Activated B cell treated with CpG ODN at 0.5 μM for 24 hours (primary cell): Measurements from ENCODE around the gene TTC34. TPM values are rescaled to one million over a fixed set of nuclear protein-coding genes. Genes with fewer than 3 reads are reported as not detected.

ENCODE experiments used
- ATAC-seq: fragments of 200-7000 bp; cut with Tn5 transposase; one replicate; pipeline ENCODE4 v1.10.0; 2021; ENCODE audit warnings: low read depth, mild to moderate bottlenecking, moderate library complexity
- CTCF ChIA-PET: fragments of 350-600 bp; sonication (Branson Sonifier 250); formaldehyde crosslinking; loops from one replicate; lab custom pipeline; 2021; ENCODE audit warnings: antibody characterized with exemption; lab: Charles Lee
- POLR2A ChIA-PET: fragments of 350-600 bp; sonication (Branson Sonifier 250); formaldehyde crosslinking; loops from one replicate; lab custom pipeline; 2021; ENCODE audit warnings: antibody characterized with exemption; lab: Charles Lee
- DNase-seq: peaks from one replicate; pipeline ENCODE4 v3.0.0; 2022
- H3K27ac Mint-ChIP-seq: one replicate; pipeline ENCODE4 v1.8.0; 2020; ENCODE audit warnings: mixed read lengths
- H3K27me3 Mint-ChIP-seq: one replicate; pipeline ENCODE4 v1.8.0; 2021; ENCODE audit warnings: mixed read lengths
- H3K36me3 Mint-ChIP-seq: one replicate; pipeline ENCODE4 v1.8.0; 2021; ENCODE audit warnings: low read depth, mixed read lengths
- H3K4me1 Mint-ChIP-seq: one replicate; pipeline ENCODE4 v1.8.0; 2021; ENCODE audit warnings: mixed read lengths
- H3K4me3 Mint-ChIP-seq: one replicate; pipeline ENCODE4 v1.8.0; 2020; ENCODE audit warnings: mild to moderate bottlenecking, mixed read lengths
- H3K9me3 Mint-ChIP-seq: one replicate; pipeline ENCODE4 v1.8.0; 2020; ENCODE audit warnings: mixed read lengths
- CTCF ChIP-seq: fragments of 200-600 bp; IDR thresholded peaks from one replicate; pipeline ENCODE4 v1.8.0; 2022; ENCODE audit warnings: antibody characterized with exemption, mild to moderate bottlenecking
- intact Hi-C: fragments of 100-400 bp; cut with micrococcal nuclease; formaldehyde crosslinking; loops from one replicate; pipeline ENCODE4 v1.15.1; 2024
- total RNA-seq: library from RNA; stranded (reverse); gene quantifications from 2 replicates; pipeline ENCODE4 v1.2.3, GENCODE V29; 2022

TTC34 gene
- total RNA-seq, 1 donor from 2014 or later, result 4.5 TPM

- intact Hi-C loops, result loop anchor here (1.0 to 10.0 kb wide), 9 partner anchors 56 to 1262 kb away; partner anchors contain the start of genes C1orf174, FAAP20, PANK4 and PRXL2B
- POLR2A ChIA-PET, result interaction anchor here (0.6 to 1.8 kb wide), 7 partner anchors 57 to 251 kb away, joined by 3 to 14 read pairs (median 5); partner anchors contain the start of genes MORN1, PRXL2B, RER1 and TNFRSF14
Observed at GRCh38 chr1:2642560-2643413, 158.7 kb downstream of the TTC34 start.

GRCh38 chr1:2642131-2642559 lies 159.3 kb downstream of the TTC34 start:
- Mint-ChIP-seq H3K27me3 (peaks cover 3% of the 10 kb centered on the region), H3K27ac (peak overlapping the region; percentile 73), H3K4me3 (peak overlapping the region; percentile 80), H3K36me3 (peaks cover 2% of the 10 kb centered on the region), H3K9me3 (peaks cover 4% of the 10 kb centered on the region), H3K4me1 (peaks cover 11% of the 10 kb centered on the region)
- POLR2A ChIA-PET, result interaction anchor here (0.8 to 1.8 kb wide), 4 partner anchors 56 to 96 kb away, joined by 5 to 14 read pairs (median 8); partner anchors contain the start of genes PRXL2B and TNFRSF14
- CTCF ChIA-PET, result interaction anchor here (0.7 to 0.8 kb wide), 2 partner anchors 57 to 777 kb away, joined by 3 to 4 read pairs; no protein-coding TSS in a partner anchor
- DNase-seq, result no peak
- ATAC-seq, result no peak
- intact Hi-C loops, result loop anchor here (1.0 to 10.0 kb wide), 5 partner anchors 94 to 1263 kb away; partner anchors contain the start of genes C1orf174, FAAP20 and TPRG1L
- TF ChIP-seq CTCF, result no peak

More at GRCh38 chr1:2642560-2643413, 158.7 kb downstream of the TTC34 start:
- Mint-ChIP-seq H3K27ac (peak overlapping the region; percentile 73), H3K9me3 (peaks cover 6% of the 10 kb centered on the region), H3K36me3 (peaks cover 2% of the 10 kb centered on the region), H3K27me3 (peaks cover 3% of the 10 kb centered on the region), H3K4me1 (peaks cover 11% of the 10 kb centered on the region), H3K4me3 (peak overlapping the region; percentile 80)
- peak; percentile 79 for ATAC-seq
- no peak for TF ChIP-seq CTCF
- CTCF ChIA-PET, result interaction anchor here (0.7 to 0.8 kb wide), 2 partner anchors 57 to 776 kb away, joined by 3 to 4 read pairs; no protein-coding TSS in a partner anchor
- DNase-seq, result peak; percentile 92

GRCh38 chr1:2641381-2642130 lies 159.9 kb downstream of the TTC34 start:
- ATAC-seq, result no peak
- no peak for DNase-seq
- Mint-ChIP-seq H3K4me1 (peaks cover 11% of the 10 kb centered on the region), H3K36me3 (peaks cover 2% of the 10 kb centered on the region), H3K9me3 (peaks cover 2% of the 10 kb centered on the region), H3K27ac (no peak overlapping the region), H3K27me3 (peaks cover 3% of the 10 kb centered on the region), H3K4me3 (peak overlapping the region; percentile 80)
- TF ChIP-seq CTCF, result no peak
- ChIA-PET POLR2A (interaction anchor here (0.5 to 1.6 kb wide), 2 partner anchors 93 to 115 kb away, joined by 4 to 5 read pairs; partner anchors contain the start of gene PANK4), CTCF (no interaction called here)
- intact Hi-C loops, result loop anchor here (1.0 to 10.0 kb wide), 5 partner anchors 93 to 1263 kb away; partner anchors contain the start of genes C1orf174, FAAP20 and TPRG1L

- Mint-ChIP-seq H3K4me3 (no peak overlapping the region), H3K27ac (no peak overlapping the region), H3K36me3 (peaks cover 2% of the 10 kb centered on the region), H3K4me1 (peaks cover 11% of the 10 kb centered on the region), H3K9me3 (peaks cover 2% of the 10 kb centered on the region), H3K27me3 (peaks cover 2% of the 10 kb centered on the region)
- no peak for TF ChIP-seq CTCF
- CTCF ChIA-PET, result no interaction called here
- DNase-seq, result no peak
- ATAC-seq, result no peak
- POLR2A ChIA-PET, result interaction anchor here (1.6 kb wide), 2 partner anchors 84 to 114 kb away, joined by 4 to 5 read pairs; partner anchors contain the start of genes PANK4 and TNFRSF14
- intact Hi-C loops, result loop anchor here (10.0 kb wide), 4 partner anchors 446 to 1264 kb away; partner anchors contain the start of genes C1orf174, FAAP20 and TPRG1L
Observed at GRCh38 chr1:2640626-2641025, 160.9 kb downstream of the TTC34 start.
